HG03521 (cell line): ENCODE results near the gene RECK.
"Not testable (repeated sequence)": the region's sequence is repeated elsewhere in the genome, so short reads cannot be mapped to it uniquely, and the experiment has no call there.

Source experiments
- ATAC-seq: cut with Tn5 transposase; IDR thresholded peaks from one replicate; pipeline ENCODE4 v1.9.1; 2021; ENCODE audit warnings: mild to moderate bottlenecking, moderate library complexity; ENCODE audit not compliant: unreplicated experiment

RECK gene

GRCh38 chr9:36102742-36103495, 66.2 kb downstream of the RECK start:
- no peak for ATAC-seq

- ATAC-seq = no peak
Observed at GRCh38 chr9:36109071-36109470, 72.4 kb downstream of the RECK start.

- no peak for ATAC-seq
Observed at GRCh38 chr9:36110434-36110833, 73.7 kb downstream of the RECK start.

GRCh38 chr9:36112516-36112915, 75.8 kb downstream of the RECK start:
- ATAC-seq = no peak

GRCh38 chr9:36113999-36114398, 77.3 kb downstream of the RECK start:
- ATAC-seq = no peak

GRCh38 chr9:36116593-36116992, 79.9 kb downstream of the RECK start:
- ATAC-seq = no peak

- ATAC-seq = no peak
Observed at GRCh38 chr9:36118201-36118600, 81.5 kb downstream of the RECK start.

GRCh38 chr9:36118706-36119105, 82.0 kb downstream of the RECK start:
- ATAC-seq = no peak

- no peak for ATAC-seq
Observed at GRCh38 chr9:36119476-36119875, 82.8 kb downstream of the RECK start.

GRCh38 chr9:36120705-36121104, 84.0 kb downstream of the RECK start:
- no peak for ATAC-seq

GRCh38 chr9:36121971-36122370, 85.3 kb downstream of the RECK start:
- no peak for ATAC-seq

- ATAC-seq = no peak
Observed at GRCh38 chr9:36123515-36123914, 86.8 kb downstream of the RECK start.

- no peak for ATAC-seq
Observed at GRCh38 chr9:36125062-36125855, 88.5 kb downstream of the RECK start.

- no peak for ATAC-seq
Observed at GRCh38 chr9:36126016-36126730, 89.5 kb downstream of the RECK start.

- no peak for ATAC-seq
Observed at GRCh38 chr9:36127652-36128244, 91.0 kb downstream of the RECK start.

GRCh38 chr9:36128349-36128748, 91.6 kb downstream of the RECK start:
- no peak for ATAC-seq

- ATAC-seq = no peak
Observed at GRCh38 chr9:36129139-36129538, 92.4 kb downstream of the RECK start.

- not testable (repeated sequence) for ATAC-seq
Observed at GRCh38 chr9:36131666-36132065, 95.0 kb downstream of the RECK start.

- no peak for ATAC-seq
Observed at GRCh38 chr9:36132086-36132485, 95.4 kb downstream of the RECK start.

GRCh38 chr9:36134761-36135505, 98.2 kb downstream of the RECK start:
- no peak for ATAC-seq
